Activated CD8-positive, alpha-beta T cell treated with anti-CD3 and anti-CD28 coated beads for 36 hours (primary cell): ENCODE results near the gene CFAP43. TPM values are rescaled to one million over a fixed set of nuclear protein-coding genes. Genes with fewer than 3 reads are reported as not detected.
"Not testable (repeated sequence)": the region's sequence is repeated elsewhere in the genome, so short reads cannot be mapped to it uniquely, and the experiment has no call there.

ENCODE experiments used
- ATAC-seq: fragments of 200-7000 bp; cut with Tn5 transposase; one replicate; pipeline ENCODE4 v1.10.0; 2021; ENCODE audit warnings: mild to moderate bottlenecking, moderate library complexity
- CTCF ChIA-PET: fragments of 350-600 bp; sonication (Branson Sonifier 250); formaldehyde crosslinking; loops from one replicate; lab custom pipeline; 2021; ENCODE audit warnings: antibody characterized with exemption; lab: Charles Lee
- POLR2A ChIA-PET: fragments of 350-600 bp; sonication (Branson Sonifier 250); formaldehyde crosslinking; loops from one replicate; lab custom pipeline; 2021; ENCODE audit warnings: antibody characterized with exemption; lab: Charles Lee
- DNase-seq: peaks from one replicate; pipeline ENCODE4 v3.0.0-alpha.2; 2020
- H3K27ac Mint-ChIP-seq: one replicate; pipeline ENCODE4 v1.8.0; 2021; ENCODE audit warnings: mild to moderate bottlenecking, mixed read lengths
- H3K27me3 Mint-ChIP-seq: one replicate; pipeline ENCODE4 v1.8.0; 2021; ENCODE audit warnings: mixed read lengths
- H3K36me3 Mint-ChIP-seq: one replicate; pipeline ENCODE4 v1.8.0; 2021; ENCODE audit warnings: low read depth, mixed read lengths
- H3K4me1 Mint-ChIP-seq: one replicate; pipeline ENCODE4 v1.8.0; 2021; ENCODE audit warnings: low read depth, mixed read lengths
- H3K4me3 Mint-ChIP-seq: one replicate; pipeline ENCODE4 v1.8.0; 2021; ENCODE audit warnings: mild to moderate bottlenecking, moderate library complexity, mixed read lengths
- H3K9me3 Mint-ChIP-seq: one replicate; pipeline ENCODE4 v1.8.0; 2021; ENCODE audit warnings: mixed read lengths
- intact Hi-C: fragments of 100-400 bp; cut with micrococcal nuclease; formaldehyde crosslinking; loops from one replicate; pipeline ENCODE4 v1.10.0; 2022
- total RNA-seq, 2 experiments: library from RNA; stranded (reverse); gene quantifications; one replicate each; pipeline ENCODE4 v1.2.3, GENCODE V29; 2021
- TF ChIP-seq, protein P1 (sequence below): fragments of 200-600 bp; IDR thresholded peaks from one replicate; pipeline ENCODE4 v1.8.0; 2022; ENCODE audit warnings: antibody characterized with exemption, mild to moderate bottlenecking

Gene CFAP43
- total RNA-seq, 2 experiments from 2014 or later: 0.16 TPM; not detected in 1

DNA sequence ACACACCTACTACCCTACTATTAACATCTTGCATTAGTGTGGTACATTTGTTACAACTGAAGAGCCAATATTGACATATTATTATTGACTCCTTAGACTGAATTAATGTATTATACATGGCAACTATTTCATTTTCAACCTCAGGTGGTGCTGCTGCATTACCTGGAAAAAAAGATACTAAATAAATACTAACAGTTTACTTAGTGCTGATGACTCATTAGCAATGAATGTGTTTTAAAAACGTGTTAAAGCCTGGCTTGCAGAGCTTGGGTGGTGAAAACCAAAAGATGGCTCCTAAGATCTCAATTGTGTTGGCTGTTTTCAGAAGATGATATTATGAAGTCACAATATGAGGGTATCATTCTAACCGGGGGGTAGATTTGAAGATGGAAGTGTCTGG, 34.8 kb downstream of the CFAP43 start:
- TF ChIP-seq, protein P1, sequence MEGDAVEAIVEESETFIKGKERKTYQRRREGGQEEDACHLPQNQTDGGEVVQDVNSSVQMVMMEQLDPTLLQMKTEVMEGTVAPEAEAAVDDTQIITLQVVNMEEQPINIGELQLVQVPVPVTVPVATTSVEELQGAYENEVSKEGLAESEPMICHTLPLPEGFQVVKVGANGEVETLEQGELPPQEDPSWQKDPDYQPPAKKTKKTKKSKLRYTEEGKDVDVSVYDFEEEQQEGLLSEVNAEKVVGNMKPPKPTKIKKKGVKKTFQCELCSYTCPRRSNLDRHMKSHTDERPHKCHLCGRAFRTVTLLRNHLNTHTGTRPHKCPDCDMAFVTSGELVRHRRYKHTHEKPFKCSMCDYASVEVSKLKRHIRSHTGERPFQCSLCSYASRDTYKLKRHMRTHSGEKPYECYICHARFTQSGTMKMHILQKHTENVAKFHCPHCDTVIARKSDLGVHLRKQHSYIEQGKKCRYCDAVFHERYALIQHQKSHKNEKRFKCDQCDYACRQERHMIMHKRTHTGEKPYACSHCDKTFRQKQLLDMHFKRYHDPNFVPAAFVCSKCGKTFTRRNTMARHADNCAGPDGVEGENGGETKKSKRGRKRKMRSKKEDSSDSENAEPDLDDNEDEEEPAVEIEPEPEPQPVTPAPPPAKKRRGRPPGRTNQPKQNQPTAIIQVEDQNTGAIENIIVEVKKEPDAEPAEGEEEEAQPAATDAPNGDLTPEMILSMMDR: no peak
- H3K36me3 Mint-ChIP-seq: no peaks in the 10 kb centered on the region
- intact Hi-C loops: no loop called here
- no peak overlapping the region for H3K27ac Mint-ChIP-seq
- CTCF ChIA-PET: no interaction called here
- H3K9me3 Mint-ChIP-seq: no peaks in the 10 kb centered on the region
- peaks cover 6% of the 10 kb centered on the region for H3K27me3 Mint-ChIP-seq
- POLR2A ChIA-PET: no interaction called here
- no peaks in the 10 kb centered on the region for H3K4me1 Mint-ChIP-seq
- H3K4me3 Mint-ChIP-seq: no peak overlapping the region
- ATAC-seq (no peak), DNase-seq (no peak)

DNA sequence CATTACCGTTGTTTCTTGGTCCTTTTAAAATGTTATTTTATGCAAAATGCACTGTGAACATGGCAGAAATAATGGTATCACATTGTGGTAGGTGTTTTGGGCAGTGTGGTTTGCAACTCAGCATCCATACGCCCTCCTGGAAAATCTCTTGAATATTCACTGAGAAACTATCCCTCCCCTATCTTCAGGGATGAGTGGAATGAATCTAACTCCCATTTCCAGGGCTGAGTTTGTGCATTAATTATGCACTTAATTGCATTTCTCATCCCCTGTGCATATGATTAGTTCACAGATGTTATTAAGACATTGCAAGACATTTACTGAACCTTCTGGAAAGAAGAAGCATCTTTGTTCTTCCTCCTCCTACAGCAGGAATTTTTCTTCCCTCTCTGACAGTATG, 36.5 kb downstream of the CFAP43 start:
- Mint-ChIP-seq H3K9me3 (no peaks in the 10 kb centered on the region), H3K36me3 (no peaks in the 10 kb centered on the region), H3K27ac (no peak overlapping the region), H3K4me3 (no peak overlapping the region), H3K27me3 (peaks cover 6% of the 10 kb centered on the region), H3K4me1 (no peaks in the 10 kb centered on the region)
- CTCF ChIA-PET: no interaction called here
- TF ChIP-seq, protein P1: no peak
- POLR2A ChIA-PET: no interaction called here
- DNase-seq (no peak), ATAC-seq (no peak)
- intact Hi-C loops: no loop called here

DNA sequence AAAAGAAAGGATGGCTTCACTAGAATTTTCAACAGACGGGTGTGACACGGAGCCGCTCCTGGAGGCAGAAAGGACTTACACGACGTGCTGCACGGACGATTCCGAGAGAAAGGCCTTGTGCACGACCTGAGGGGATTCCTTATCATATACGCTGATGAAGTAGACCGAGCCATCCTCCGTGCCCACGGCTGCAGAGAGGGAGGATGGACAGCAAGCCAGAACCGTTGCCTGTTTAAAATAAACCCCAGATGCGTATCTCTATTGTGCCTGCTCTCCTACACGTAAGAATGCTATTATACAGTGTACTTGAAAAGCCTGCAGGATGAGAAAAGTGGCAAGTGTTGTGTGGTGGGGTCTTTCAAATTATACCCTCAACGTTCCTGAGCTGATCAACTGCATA, 38.4 kb downstream of the CFAP43 start:
- H3K4me1 Mint-ChIP-seq: no peaks in the 10 kb centered on the region
- CTCF ChIA-PET: no interaction called here
- no peaks in the 10 kb centered on the region for H3K36me3 Mint-ChIP-seq
- DNase-seq (no peak), ATAC-seq (no peak)
- TF ChIP-seq, protein P1: no peak
- H3K27me3 Mint-ChIP-seq: peaks cover 6% of the 10 kb centered on the region
- H3K27ac Mint-ChIP-seq: no peak overlapping the region
- no peaks in the 10 kb centered on the region for H3K9me3 Mint-ChIP-seq
- intact Hi-C loops: no loop called here
- H3K4me3 Mint-ChIP-seq: no peak overlapping the region
- POLR2A ChIA-PET: no interaction called here

DNA sequence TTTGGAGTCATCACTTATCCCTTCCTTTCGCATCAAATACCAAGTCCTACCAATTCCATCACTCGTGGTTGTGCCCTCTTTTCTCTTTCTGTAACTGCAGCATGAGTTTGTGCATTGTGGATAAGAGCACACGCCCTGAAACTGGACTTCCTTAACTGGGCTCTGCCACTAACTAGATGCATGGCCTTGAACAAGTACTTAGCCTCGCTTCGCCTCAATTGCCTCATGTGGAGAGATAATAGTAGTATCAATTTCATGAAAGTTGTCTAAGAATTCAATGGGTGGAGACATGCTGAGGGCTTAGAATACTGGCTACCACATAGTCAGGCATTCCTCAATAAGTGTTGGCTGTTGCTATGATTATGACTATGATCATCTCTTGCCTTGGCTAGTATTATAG, 41.5 kb downstream of the CFAP43 start:
- no peak for ATAC-seq
- no peaks in the 10 kb centered on the region for H3K9me3 Mint-ChIP-seq
- ChIA-PET CTCF (no interaction called here), POLR2A (no interaction called here)
- no peak overlapping the region for H3K27ac Mint-ChIP-seq
- H3K36me3 Mint-ChIP-seq: no peaks in the 10 kb centered on the region
- intact Hi-C loops: no loop called here
- H3K4me1 Mint-ChIP-seq: no peaks in the 10 kb centered on the region
- H3K4me3 Mint-ChIP-seq: no peak overlapping the region
- peaks cover 8% of the 10 kb centered on the region for H3K27me3 Mint-ChIP-seq
- no peak for DNase-seq
- TF ChIP-seq, protein P1: no peak

DNA sequence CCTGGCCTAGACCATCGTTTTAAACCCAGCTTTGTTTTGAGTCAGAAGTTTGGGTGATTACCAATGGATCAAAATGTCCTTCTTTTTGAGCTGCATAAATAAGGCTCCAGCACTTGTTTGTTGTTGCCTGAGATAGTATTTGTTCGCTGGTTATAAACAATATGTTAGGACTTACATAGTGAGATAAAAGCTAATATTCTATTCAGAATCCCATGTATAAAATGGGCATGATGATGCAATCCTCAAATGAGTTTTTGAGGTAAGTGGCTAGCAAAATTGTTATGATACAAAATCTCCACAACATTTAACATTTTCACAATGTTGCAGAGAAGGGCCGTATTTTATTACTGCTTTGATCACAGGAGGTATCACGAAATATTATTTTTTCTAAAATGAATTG, 48.5 kb downstream of the CFAP43 start:
- Mint-ChIP-seq H3K27me3 (peaks cover 5% of the 10 kb centered on the region), H3K9me3 (no peaks in the 10 kb centered on the region), H3K4me1 (no peaks in the 10 kb centered on the region), H3K4me3 (no peak overlapping the region), H3K27ac (no peak overlapping the region), H3K36me3 (no peaks in the 10 kb centered on the region)
- ChIA-PET CTCF (no interaction called here), POLR2A (interaction anchor here (1.0 kb wide), 1 partner anchor 16 kb away, joined by 3 read pairs; no protein-coding TSS in a partner anchor)
- TF ChIP-seq, protein P1: no peak
- no peak for DNase-seq
- no peak for ATAC-seq
- intact Hi-C loops: no loop called here

DNA sequence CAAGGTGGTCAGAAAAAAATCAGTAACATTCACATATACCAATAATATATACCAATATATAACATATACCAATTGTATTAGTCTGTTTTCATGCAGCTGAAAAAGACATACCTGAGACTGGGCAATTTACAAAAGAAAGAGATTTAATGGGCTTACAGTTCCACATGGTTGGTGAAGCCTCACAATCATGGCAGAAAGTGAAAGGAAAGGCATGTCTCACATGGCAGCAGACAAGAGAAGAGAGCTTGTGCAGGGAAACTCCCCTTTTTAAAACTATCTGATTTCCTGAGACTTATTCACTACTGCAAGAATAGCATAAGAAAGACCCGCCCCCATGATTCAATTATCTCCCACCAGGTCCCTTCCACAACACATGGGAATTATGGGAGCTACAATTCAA, 58.0 kb downstream of the CFAP43 start:
- DNase-seq, POLR2A ChIA-PET, intact Hi-C loops, ATAC-seq, H3K9me3 Mint-ChIP-seq, H3K27me3 Mint-ChIP-seq, H3K27ac Mint-ChIP-seq, H3K4me3 Mint-ChIP-seq, H3K36me3 Mint-ChIP-seq, CTCF ChIA-PET: not testable (repeated sequence)
- H3K4me1 Mint-ChIP-seq: peaks cover 16% of the 10 kb centered on the region
